ENCODE data around the gene EMP3.

DNA sequence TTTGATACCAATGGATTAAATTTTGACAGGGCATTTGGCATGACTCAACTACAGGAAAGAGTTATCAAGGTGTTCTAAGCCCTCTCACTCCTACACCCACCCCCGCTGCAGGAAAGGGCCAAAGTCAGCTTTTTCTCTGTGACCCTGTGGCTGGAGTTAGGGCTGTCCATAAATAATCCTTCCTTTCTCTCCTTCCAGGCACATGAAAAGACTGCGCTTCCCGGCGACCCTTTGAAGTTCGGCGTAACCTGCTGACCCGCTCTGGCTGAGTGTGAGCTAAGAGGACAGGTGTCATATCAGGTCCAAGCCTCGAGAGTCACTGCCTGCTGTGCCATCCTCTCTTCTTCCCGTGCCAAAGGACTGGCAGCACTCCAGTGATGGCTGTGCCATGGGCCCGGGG lies 29.9 kb upstream of the EMP3 start:
- TF ChIP-seq, protein P1, sequence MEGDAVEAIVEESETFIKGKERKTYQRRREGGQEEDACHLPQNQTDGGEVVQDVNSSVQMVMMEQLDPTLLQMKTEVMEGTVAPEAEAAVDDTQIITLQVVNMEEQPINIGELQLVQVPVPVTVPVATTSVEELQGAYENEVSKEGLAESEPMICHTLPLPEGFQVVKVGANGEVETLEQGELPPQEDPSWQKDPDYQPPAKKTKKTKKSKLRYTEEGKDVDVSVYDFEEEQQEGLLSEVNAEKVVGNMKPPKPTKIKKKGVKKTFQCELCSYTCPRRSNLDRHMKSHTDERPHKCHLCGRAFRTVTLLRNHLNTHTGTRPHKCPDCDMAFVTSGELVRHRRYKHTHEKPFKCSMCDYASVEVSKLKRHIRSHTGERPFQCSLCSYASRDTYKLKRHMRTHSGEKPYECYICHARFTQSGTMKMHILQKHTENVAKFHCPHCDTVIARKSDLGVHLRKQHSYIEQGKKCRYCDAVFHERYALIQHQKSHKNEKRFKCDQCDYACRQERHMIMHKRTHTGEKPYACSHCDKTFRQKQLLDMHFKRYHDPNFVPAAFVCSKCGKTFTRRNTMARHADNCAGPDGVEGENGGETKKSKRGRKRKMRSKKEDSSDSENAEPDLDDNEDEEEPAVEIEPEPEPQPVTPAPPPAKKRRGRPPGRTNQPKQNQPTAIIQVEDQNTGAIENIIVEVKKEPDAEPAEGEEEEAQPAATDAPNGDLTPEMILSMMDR (IDR thresholded peaks at IDR 0.05) = no peak
- TF ChIP-seq POLR2A (IDR thresholded peaks at IDR 0.05) = no peak

All from thyroid gland (tissue), 4 donors.